Lung (tissue), 12 donors: ENCODE data around the gene HOXA6. TPM values are rescaled to one million over a fixed set of nuclear protein-coding genes. Genes with fewer than 3 reads are reported as not detected.

Source experiments
- ATAC-seq: fragments of 200-7000 bp; cut with Tn5 transposase; one replicate; pipeline ENCODE4 v1.9.1; 2020; ENCODE audit warnings: moderate number of reproducible peaks; ENCODE audit not compliant: insufficient read depth, low FRiP score
- DNase-seq, 3 donors: peaks; one replicate each; pipeline ENCODE4 v3.0.0-alpha.2; 2013 to 2017
- H3K27ac ChIP-seq, 2 donors: one replicate each; pipeline ENCODE4 v1.5.1; 2013; ENCODE audit warnings: mild to moderate bottlenecking in 2 of 2, moderate library complexity in 2 of 2, control low read depth in 1 of 2, inconsistent platforms in 1 of 2, low read depth in 1 of 2, low read length in 1 of 2
- H3K27me3 ChIP-seq, 3 donors: one replicate each; pipeline ENCODE4 v1.5.1; 2013; ENCODE audit warnings: low read length in 2 of 3; ENCODE audit not compliant: control insufficient read depth in 3 of 3, insufficient read depth in 3 of 3
- H3K36me3 ChIP-seq, 4 donors: one replicate each; pipeline ENCODE4 v1.5.1; 2013; ENCODE audit warnings: low read length in 4 of 4, mild to moderate bottlenecking in 1 of 4, moderate library complexity in 1 of 4; ENCODE audit not compliant: control insufficient read depth in 4 of 4, insufficient read depth in 4 of 4
- H3K4me1 ChIP-seq, 5 donors: one replicate each; pipeline ENCODE4 v1.5.1; 2013; ENCODE audit warnings: low read length in 5 of 5, mild to moderate bottlenecking in 2 of 5, moderate library complexity in 1 of 5; ENCODE audit not compliant: control insufficient read depth in 5 of 5, insufficient read depth in 5 of 5
- H3K4me3 ChIP-seq: one replicate; pipeline ENCODE4 v1.5.1; 2013; ENCODE audit warnings: mild to moderate bottlenecking, control low read depth, moderate library complexity
- H3K9ac ChIP-seq, 2 donors: one replicate each; pipeline ENCODE4 v1.5.1; 2013; ENCODE audit warnings: low read length in 2 of 2, control low read depth in 1 of 2; ENCODE audit not compliant: insufficient read depth in 1 of 2
- H3K9me3 ChIP-seq, 4 donors: one replicate each; pipeline ENCODE4 v1.5.1; 2013; ENCODE audit warnings: low read length in 3 of 4, mild to moderate bottlenecking in 1 of 4, moderate library complexity in 1 of 4; ENCODE audit not compliant: control insufficient read depth in 4 of 4, insufficient read depth in 3 of 4
- WGBS, 2 donors: extraction: QIAGEN DNeasy Blood & Tissue Kit; methylation state at CpG; one replicate each; pipeline ENCODE4 v1.1.7; 2013; 5-methylcytosine and 5-hydroxymethylcytosine counted together
- polyA plus RNA-seq, 2 donors: library from polyadenylated mRNA; stranded (reverse); fragments of 200-250 nt; gene quantifications; one replicate each; pipeline ENCODE4 v1.2.1, GENCODE V29; 2013
- total RNA-seq, 2 donors: library from RNA; depleted of rRNA in 1 of 2; stranded (reverse); fragments of >200 nt in 1 of 2; gene quantifications; one replicate each; pipeline ENCODE4 v1.2.1, GENCODE V29; 2014 to 2021
- TF ChIP-seq, protein P1 (sequence below): IDR thresholded peaks from 2 replicates; pipeline ENCODE4 v1.5.1; 2012; ENCODE audit warnings: mild to moderate bottlenecking; ENCODE audit errors: control extremely low read depth, extremely low read depth
- donor health status: control.
- donor health status: control.
- donor health status: Bipolar disorder and iron deficiency.
- donor health status: healthy.
- donor health status: DM: yes; HTN: yes; CAD: no.

Gene HOXA6
- total and polyA plus RNA-seq, 4 donors: 0.49 to 7.7 (median 2.8) TPM

- H3K27ac ChIP-seq: peak overlapping the region in 1 of 2 donors; percentile 87
- no peaks in the 10 kb centered on the region for H3K9me3 ChIP-seq
- peak overlapping the region; percentile 82 to 100 for H3K9ac ChIP-seq
- H3K27me3 ChIP-seq: peaks cover 0 to 40% (median 11%) of the 10 kb centered on the region in 3 donors
- TF ChIP-seq, protein P1, sequence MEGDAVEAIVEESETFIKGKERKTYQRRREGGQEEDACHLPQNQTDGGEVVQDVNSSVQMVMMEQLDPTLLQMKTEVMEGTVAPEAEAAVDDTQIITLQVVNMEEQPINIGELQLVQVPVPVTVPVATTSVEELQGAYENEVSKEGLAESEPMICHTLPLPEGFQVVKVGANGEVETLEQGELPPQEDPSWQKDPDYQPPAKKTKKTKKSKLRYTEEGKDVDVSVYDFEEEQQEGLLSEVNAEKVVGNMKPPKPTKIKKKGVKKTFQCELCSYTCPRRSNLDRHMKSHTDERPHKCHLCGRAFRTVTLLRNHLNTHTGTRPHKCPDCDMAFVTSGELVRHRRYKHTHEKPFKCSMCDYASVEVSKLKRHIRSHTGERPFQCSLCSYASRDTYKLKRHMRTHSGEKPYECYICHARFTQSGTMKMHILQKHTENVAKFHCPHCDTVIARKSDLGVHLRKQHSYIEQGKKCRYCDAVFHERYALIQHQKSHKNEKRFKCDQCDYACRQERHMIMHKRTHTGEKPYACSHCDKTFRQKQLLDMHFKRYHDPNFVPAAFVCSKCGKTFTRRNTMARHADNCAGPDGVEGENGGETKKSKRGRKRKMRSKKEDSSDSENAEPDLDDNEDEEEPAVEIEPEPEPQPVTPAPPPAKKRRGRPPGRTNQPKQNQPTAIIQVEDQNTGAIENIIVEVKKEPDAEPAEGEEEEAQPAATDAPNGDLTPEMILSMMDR: no peak
- H3K36me3 ChIP-seq: peaks cover 0 to 45% (median 11%) of the 10 kb centered on the region in 4 donors
- DNase-seq: peak in 2 of 3 donors; percentile 29 to 78
- H3K4me3 ChIP-seq: peak overlapping the region; percentile 51
- H3K4me1 ChIP-seq: peaks cover 0 to 57% (median 0%) of the 10 kb centered on the region in 5 donors
- WGBS, 2 donors: 45 to 64% methylated on average over 15 of the region's 15 CpGs
- ATAC-seq: no peak
Observed at GRCh38 chr7:27140126-27140857, 7.3 kb downstream of the HOXA6 start.

DNA sequence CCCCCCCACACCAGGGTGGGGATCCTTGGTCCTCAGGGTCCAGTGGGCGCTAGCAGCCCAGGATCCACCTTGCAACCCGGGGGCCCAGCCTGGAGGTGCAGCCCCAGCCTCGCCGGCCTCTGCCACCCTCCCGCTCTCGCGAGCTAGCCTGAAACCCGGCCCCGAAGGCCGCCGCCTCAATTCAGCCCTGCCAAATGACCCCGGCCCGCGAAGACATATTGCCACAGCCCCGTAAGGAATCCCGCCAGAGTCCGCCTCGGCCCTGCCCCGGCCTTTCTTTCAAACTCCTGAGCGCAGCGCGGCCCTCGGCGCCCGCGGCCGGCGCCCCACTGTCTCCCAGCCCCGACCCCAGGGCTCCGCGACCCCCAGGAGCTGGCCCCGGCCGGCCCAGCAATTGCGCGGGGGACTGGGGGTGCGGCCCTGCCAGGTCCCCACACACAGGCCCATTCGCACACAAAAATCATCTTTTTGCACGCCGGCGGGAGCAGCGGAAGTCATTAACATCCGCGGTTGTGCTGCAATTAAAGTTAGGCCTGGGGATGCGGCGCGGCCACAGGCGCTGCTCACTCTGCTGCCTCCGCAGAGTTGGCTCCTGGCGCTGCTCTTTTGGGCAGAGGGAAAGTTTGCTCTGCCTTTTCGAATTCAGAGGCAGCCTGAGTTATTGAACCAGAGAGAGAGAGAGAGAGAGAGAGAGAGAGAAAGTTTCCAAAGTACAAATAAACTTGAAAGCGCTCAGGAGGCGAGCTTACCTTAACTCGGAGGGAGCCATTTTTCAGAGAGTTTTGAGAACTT is 8.0 kb downstream of the HOXA6 start:
- ATAC-seq: no peak

GRCh38 chr7:27138985-27139333 is 8.6 kb downstream of the HOXA6 start:
- Histone ChIP-seq H3K36me3 (peaks cover 0 to 39% (median 12%) of the 10 kb centered on the region in 4 donors), H3K9ac (peak overlapping the region; percentile 82 to 98), H3K27me3 (peaks cover 0 to 48% (median 11%) of the 10 kb centered on the region in 3 donors), H3K4me1 (peaks cover 0 to 62% (median 0%) of the 10 kb centered on the region in 5 donors), H3K27ac (peak overlapping the region in 1 of 2 donors; percentile 87), H3K9me3 (no peaks in the 10 kb centered on the region), H3K4me3 (no peak overlapping the region)
- 39 to 67% methylated on average over 11 of the region's 11 CpGs for WGBS, 2 donors
- DNase-seq: no peak
- ATAC-seq: no peak
- TF ChIP-seq, protein P1: no peak

More for the DNA sequence above, 8.0 kb downstream of the HOXA6 start:
- WGBS, 2 donors: 41 to 69% methylated on average over 52 to 53 of the region's 53 CpGs
- Histone ChIP-seq H3K27ac (peak overlapping the region in 1 of 2 donors; percentile 87), H3K27me3 (peaks cover 0 to 42% (median 11%) of the 10 kb centered on the region in 3 donors), H3K36me3 (peaks cover 0 to 42% (median 12%) of the 10 kb centered on the region in 4 donors), H3K4me1 (peaks cover 0 to 61% (median 0%) of the 10 kb centered on the region in 5 donors), H3K9ac (peak overlapping the region; percentile 82 to 100), H3K9me3 (no peaks in the 10 kb centered on the region), H3K4me3 (peak overlapping the region; percentile 51)
- DNase-seq: peak; percentile 54 to 79 (median 61)
- TF ChIP-seq, protein P1: no peak
